Activated CD4-positive, alpha-beta T cell treated with anti-CD3 and anti-CD28 coated beads for 1 hour (primary cell): ENCODE results near the gene HNRNPM.
"Not testable (repeated sequence)": the region's sequence is repeated elsewhere in the genome, so short reads cannot be mapped to it uniquely, and the experiment has no call there.

ENCODE experiments used
- DNase-seq: peaks from one replicate; pipeline ENCODE4 v3.0.0-alpha.2; 2020

Gene HNRNPM

DNA sequence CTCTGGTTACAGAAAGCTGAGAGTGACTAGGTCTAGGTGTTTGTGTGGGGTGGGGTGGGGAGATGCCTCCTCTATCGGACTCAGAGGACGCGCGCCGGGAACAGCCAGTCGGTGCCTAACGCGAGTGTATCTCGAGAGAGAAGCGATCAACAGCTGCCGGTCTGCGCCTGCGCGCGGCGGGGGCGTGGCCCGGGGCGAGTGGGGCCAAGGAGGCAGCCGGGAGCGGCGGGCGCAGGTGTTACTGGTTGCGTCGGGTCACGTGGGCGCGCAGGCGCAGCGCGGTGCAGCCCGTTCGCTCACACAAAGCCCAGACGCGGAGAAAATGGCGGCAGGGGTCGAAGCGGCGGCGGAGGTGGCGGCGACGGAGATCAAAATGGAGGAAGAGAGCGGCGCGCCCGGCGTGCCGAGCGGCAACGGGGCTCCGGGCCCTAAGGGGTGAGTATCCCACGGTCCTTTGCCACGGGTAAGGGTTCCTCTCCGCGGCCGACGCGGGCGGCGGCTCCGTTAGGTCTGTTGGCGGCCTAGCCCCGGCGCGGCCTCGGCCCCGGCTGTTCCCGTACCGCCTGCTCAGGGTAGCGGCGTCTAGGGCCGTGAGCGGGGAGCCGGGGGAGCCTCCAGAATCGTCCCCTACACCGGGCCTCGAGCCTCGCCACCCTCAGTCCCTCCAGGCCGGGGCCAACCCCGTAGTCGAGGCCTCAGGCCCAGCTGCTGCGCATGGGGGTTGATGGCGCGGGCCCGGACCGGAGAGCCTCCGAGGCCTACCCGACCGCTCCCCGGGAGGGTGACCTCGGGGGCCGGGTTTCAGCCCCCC is at the start of gene HNRNPM:
HNRNPM (plus strand) TSS at position 299 of the 811 bp plus-strand sequence; CDS start at position 323, 24 bp downstream.
- DNase-seq: peak; percentile 100

GRCh38 chr19:8395621-8396082 is 49.1 kb upstream of the HNRNPM start:
- no peak for DNase-seq

GRCh38 chr19:8396185-8396562 is 48.6 kb upstream of the HNRNPM start:
- DNase-seq: no peak

DNA sequence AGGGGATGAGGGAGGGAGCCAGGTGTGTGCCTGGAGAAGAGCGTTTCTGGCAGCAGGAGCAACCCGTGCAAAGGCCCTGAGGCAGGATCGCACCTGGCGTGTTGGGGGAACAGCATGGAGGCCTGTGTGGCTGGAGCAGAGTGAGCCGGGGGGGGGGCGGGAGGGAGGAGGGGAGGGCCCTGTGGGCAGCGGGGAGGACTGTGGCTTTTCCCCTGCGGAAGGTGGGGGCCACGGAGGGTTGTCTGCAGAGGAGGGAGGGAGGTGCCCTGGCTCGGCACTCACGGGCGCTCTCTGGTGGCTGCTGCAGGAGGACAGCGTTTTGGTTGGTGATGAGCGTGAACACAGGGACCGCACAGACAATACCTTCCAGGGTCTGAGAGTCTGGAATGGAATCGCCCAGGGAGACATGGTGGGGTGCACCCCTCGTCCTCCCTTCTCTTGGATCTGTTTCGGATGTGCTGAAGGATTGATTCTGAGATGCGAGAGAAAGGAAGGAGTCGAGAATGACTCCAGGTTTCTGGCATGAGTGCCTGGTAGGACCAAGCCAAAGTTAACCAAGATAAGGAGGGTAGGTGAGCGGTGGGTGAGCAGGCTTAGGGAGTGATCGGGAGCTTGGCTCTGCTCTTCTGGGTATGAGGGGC is 48.1 kb upstream of the HNRNPM start:
- peak; percentile 42 for DNase-seq

DNA sequence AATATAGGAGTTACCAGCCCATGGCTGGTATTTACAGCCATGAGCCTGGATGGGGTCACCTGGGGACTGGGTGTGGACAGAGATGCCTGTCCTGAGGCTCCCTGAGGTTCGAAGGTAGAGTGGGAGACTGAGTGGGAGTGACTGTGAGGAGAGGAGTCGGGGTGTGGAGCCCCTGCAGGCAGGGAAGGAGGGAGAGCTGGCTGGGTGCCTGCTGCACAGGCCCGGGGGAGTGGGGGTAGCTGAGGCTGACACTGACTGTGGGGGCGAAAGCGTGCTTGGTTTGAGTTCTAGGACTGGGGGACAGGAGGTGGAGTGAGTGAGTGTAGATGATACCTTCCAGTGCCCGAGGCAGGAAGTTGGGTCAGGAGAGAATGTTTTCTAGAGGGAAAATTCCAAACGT is 47.5 kb upstream of the HNRNPM start:
- no peak for DNase-seq

DNA sequence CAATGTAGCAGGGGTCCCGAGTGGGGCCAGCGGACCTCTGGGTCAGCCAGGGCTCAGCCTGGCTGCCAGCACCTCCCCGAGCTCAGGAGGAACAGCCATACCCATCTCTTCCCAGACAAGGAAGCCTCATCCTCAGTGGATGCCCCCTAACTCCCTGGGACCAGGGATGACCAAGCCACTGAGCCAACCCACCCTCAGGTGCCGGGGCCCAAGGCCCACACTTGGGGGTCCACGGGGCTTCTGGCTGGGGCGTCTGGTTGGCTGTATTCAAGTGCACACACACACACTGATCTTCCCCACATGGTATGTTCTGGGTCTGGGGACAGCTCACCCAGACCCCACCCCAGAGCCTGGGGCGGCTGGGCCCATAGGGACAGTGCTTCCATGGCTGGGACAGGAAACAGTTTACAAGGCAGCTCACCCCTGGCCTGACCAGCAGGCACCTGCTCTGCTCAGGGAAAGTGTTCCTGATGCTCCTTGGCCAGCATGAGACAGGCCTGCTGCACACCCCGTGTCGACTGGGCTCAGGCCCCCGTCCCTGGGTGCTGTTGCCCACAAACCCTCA is 46.9 kb upstream of the HNRNPM start:
- no peak for DNase-seq

GRCh38 chr19:8398311-8398771 is 46.4 kb upstream of the HNRNPM start:
- DNase-seq: no peak

GRCh38 chr19:8399681-8400188 is 45.0 kb upstream of the HNRNPM start:
- no peak for DNase-seq

- no peak for DNase-seq
Observed at GRCh38 chr19:8401981-8402411, 42.8 kb upstream of the HNRNPM start.

DNA sequence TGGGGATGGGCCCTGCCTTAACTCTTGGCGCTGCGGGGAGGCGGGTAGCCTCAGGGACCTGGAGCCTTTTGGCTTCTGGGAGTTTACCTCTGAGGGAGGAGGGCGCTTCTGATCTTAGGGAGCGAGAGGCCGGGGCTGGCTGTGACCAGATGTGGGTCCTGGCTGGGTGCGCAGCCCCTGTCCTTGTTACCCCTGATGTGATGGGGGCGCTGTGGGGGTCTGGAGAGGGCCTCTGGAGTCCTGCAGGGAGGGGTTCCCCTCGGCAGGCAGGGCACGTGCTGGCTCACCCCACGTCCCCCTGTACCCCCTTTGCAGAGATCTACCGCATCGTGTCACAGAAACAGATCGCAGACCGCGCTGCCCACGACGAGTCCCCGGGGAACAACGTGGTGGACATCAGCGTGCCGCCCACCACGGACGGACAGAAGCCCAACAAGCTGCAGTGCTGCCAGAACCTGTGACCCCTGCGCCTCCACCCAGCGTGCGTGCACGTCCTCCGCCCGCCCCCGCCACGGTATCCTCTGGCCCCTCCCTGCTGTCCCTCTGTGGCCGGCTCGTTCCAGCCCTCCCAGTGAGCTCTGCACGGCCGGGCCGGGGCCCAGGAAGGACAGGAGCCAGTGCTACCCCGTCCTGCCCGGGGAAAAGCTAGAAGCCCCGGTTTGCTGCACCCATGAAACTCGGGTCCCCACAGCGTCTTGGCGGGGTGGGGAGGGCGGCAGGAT is 41.5 kb upstream of the HNRNPM start:
- no peak for DNase-seq

- no peak for DNase-seq
Observed at GRCh38 chr19:8403820-8404109, 41.0 kb upstream of the HNRNPM start.

DNA sequence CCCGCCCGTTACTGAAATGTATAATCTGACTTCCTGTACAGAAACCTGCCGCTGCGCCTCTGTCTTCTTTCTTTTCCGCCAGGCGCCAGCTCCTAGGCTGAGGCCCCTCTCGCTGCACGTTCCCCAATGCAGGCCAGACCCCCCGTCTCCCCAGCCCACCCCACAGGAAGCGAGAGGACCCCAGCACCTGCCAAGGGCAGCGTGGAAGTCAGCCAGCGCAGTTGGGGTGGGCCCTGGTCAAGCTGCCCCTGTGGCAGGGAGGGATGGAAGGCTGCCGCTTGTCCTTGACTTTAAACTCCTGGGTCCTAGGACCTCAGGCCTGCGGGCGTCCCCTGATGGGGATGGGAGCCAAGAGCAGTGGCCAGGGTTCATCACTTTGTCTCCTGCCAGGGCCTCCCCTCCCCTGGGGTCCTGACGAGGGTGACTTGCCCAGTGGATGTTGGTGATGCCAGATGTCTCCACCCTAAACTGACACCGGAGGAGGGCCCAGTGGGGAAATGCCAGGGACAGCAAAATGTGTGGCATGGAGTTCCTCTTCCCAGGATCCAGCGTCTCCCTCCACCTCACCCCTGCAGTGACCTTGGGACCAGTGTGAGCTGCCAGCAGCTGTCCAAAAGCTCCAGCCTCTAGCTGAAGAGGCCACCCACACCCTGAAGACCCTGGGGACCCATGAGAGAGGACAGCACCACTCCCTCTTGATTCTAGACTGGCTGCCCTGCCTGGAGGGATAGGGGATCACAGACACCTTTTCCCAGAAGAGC is 40.2 kb upstream of the HNRNPM start:
- no peak for DNase-seq

- DNase-seq: not testable (repeated sequence)
Observed at GRCh38 chr19:8410718-8411117, 34.1 kb upstream of the HNRNPM start.

GRCh38 chr19:8412783-8413628 is 31.8 kb upstream of the HNRNPM start, which contains the start of gene MARCHF2:
Gene MARCHF2, plus strand, starts transcription at chr19:8413305. Its CDS starts 8,536 bp downstream, at chr19:8421841.
- DNase-seq: peak; percentile 94

DNA sequence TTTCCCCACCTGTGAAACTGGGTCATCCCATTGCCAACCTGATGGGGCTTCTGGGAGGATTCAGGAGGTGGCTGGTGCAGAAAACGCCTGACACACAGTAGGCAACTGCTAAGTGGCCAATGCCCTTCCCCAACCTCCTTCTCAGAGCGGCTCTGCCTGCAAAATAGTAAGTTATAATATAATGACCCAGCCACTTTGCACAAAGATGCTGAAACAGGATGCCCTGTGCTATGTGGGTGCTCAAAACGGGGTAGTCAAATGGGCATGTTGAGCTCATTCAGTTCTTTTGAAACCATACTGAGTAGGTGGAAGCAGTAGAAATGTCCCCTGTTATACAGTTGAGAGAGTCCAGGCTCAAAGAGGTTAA is 31.2 kb upstream of the HNRNPM start:
- DNase-seq: no peak

DNA sequence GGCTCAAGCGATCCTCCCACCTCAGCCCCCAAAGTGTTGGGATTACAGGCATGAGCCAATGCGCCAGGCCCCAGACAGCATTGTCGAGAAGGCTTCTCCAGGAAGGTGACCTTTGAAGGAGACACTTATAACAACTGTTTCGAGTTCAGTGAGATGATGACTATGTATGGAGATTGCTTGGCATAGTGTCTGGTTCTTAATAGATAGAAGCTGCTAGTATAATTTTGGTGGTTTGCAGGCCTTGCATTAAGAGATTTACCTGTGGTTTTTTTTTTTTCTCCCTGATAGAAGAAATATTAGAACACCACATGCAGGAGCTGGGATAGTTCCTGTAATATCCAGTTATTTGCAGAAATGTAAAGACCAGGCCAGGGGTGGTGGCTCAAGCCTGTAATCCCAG is 28.0 kb upstream of the HNRNPM start:
- no peak for DNase-seq

GRCh38 chr19:8421484-8422461 is 23.0 kb upstream of the HNRNPM start:
- no peak for DNase-seq

- DNase-seq: no peak
Observed at GRCh38 chr19:8423817-8424223, 21.0 kb upstream of the HNRNPM start.

GRCh38 chr19:8425331-8425730 is 19.4 kb upstream of the HNRNPM start:
- DNase-seq: not testable (repeated sequence)

- no peak for DNase-seq
Observed at GRCh38 chr19:8426283-8426682, 18.5 kb upstream of the HNRNPM start.
